Measurements from ENCODE around the gene FAM193B.

The FAM193B gene

GRCh38 chr5:177512736-177513380 is 41.5 kb downstream of the FAM193B start:
- DNase-seq: no peak

- no peak for DNase-seq
Observed at GRCh38 chr5:177511796-177512675, 42.3 kb downstream of the FAM193B start.

GRCh38 chr5:177511181-177511580 is 43.2 kb downstream of the FAM193B start:
- DNase-seq: no peak

- peak; percentile 74 for DNase-seq
Observed at GRCh38 chr5:177510567-177511053, 43.8 kb downstream of the FAM193B start.

GRCh38 chr5:177509991-177510566 is 44.3 kb downstream of the FAM193B start:
- DNase-seq: no peak

- no peak for DNase-seq
Observed at GRCh38 chr5:177509381-177509951, 44.9 kb downstream of the FAM193B start, which contains the start of gene DOK3. Gene DOK3 (minus strand): TSS chr5:177509826. CDS start chr5:177509540, 286 bp downstream.

GRCh38 chr5:177508837-177509236 is 45.5 kb downstream of the FAM193B start:
- no peak for DNase-seq

- no peak for DNase-seq
Observed at GRCh38 chr5:177508221-177508611, 46.1 kb downstream of the FAM193B start.

- no peak for DNase-seq
Observed at GRCh38 chr5:177507596-177508220, 46.7 kb downstream of the FAM193B start.

- DNase-seq: no peak
Observed at GRCh38 chr5:177507165-177507564, 47.2 kb downstream of the FAM193B start.

GRCh38 chr5:177505075-177505474 is 49.3 kb downstream of the FAM193B start:
- DNase-seq: no peak

- DNase-seq: no peak
Observed at GRCh38 chr5:177504086-177505056, 50.0 kb downstream of the FAM193B start.

- no peak for DNase-seq
Observed at GRCh38 chr5:177503351-177504085, 50.8 kb downstream of the FAM193B start.

- DNase-seq: no peak
Observed at GRCh38 chr5:177502886-177503285, 51.5 kb downstream of the FAM193B start.

GRCh38 chr5:177501874-177502678 is 52.3 kb downstream of the FAM193B start:
- DNase-seq: no peak

- DNase-seq: no peak
Observed at GRCh38 chr5:177500685-177501522, 53.5 kb downstream of the FAM193B start.

- DNase-seq: no peak
Observed at GRCh38 chr5:177499842-177500241, 54.5 kb downstream of the FAM193B start.

- no peak for DNase-seq
Observed at GRCh38 chr5:177498013-177498787, 56.2 kb downstream of the FAM193B start.
